K562 (cell line): ENCODE measurements around the gene RND1. TPM values are rescaled to one million over a fixed set of nuclear protein-coding genes. Genes with fewer than 3 reads are reported as not detected.

Experiments
- CSDE1 ChIP-seq, 2 experiments: fragments of 450-650 bp; IDR thresholded peaks; 2 replicates each; pipeline ENCODE4 v1.6.1; 2016; ENCODE audit warnings: mild to moderate bottlenecking in 1 of 2
- JUN ChIP-seq, 2 experiments: sonication (generic) in 1 of 2; formaldehyde crosslinking in 1 of 2; IDR thresholded peaks; 2 replicates each; pipeline versions ENCODE4 v1.6.1 to v1.8.0; 2012 to 2022; ENCODE audit warnings: borderline replicate concordance in 2 of 2, mild to moderate bottlenecking in 2 of 2, improper control_type of control experiment in 1 of 2, low read depth in 1 of 2, low read length in 1 of 2, missing genetic modification reagents in 1 of 2
- LARP7 ChIP-seq: fragments of 450-650 bp; IDR thresholded peaks from 2 replicates; pipeline ENCODE4 v1.6.1; 2016
- MYNN ChIP-seq, 2 experiments: sonication (generic); formaldehyde crosslinking in 1 of 2; IDR thresholded peaks; 2 replicates each; pipeline versions ENCODE4 v1.5.0 to v1.6.1; 2016 to 2020; ENCODE audit warnings: antibody characterized with exemption in 1 of 2, missing genetic modification reagents in 1 of 2
- NFE2L1 ChIP-seq: fragments of 450-650 bp; IDR thresholded peaks from 2 replicates; pipeline ENCODE4 v1.6.1; 2016; ENCODE audit warnings: missing genetic modification characterization, low read depth, mild to moderate bottlenecking, missing compliant biosample characterization, moderate library complexity, borderline replicate concordance
- RBM22 ChIP-seq: fragments of 200-400 bp; formaldehyde crosslinking; IDR thresholded peaks from 2 replicates; pipeline ENCODE4 v1.6.1; 2018; ENCODE audit warnings: low read length, low read depth; ENCODE audit not compliant: poor library complexity, severe bottlenecking
- TAL1 ChIP-seq: fragments of 450-650 bp; IDR thresholded peaks from 2 replicates; pipeline ENCODE4 v1.6.1; 2016; ENCODE audit warnings: mild to moderate bottlenecking
- TCF3 ChIP-seq: sonication (generic); formaldehyde crosslinking; IDR thresholded peaks from 2 replicates; pipeline ENCODE4 v1.4.0; 2020; ENCODE audit warnings: mild to moderate bottlenecking, missing genetic modification reagents
- TCF7 ChIP-seq: sonication (generic); IDR thresholded peaks from 2 replicates; pipeline ENCODE4 v1.6.1; 2016; ENCODE audit warnings: antibody characterized with exemption, borderline replicate concordance
- ZC3H11A ChIP-seq: IDR thresholded peaks from 2 replicates; pipeline ENCODE4 v1.6.1; 2012; ENCODE audit warnings: low read depth, low read length, improper control_type of control experiment
- ZNF696 ChIP-seq: fragments of 250-450 bp; sonication (Bioruptor Pico); conservative IDR thresholded peaks from 2 replicates; pipeline ENCODE4 v1.4.0; 2020; ENCODE audit warnings: mild to moderate bottlenecking, moderate library complexity
- polyA plus RNA-seq, 8 experiments: library from polyadenylated mRNA; depleted of rRNA in 4 of 8; stranded (reverse) in 5 of 8; unstranded in 3 of 8; fragments of >200 nt; fragmentation: Nextera tagmentation in 2 of 8; fragmentation: Illumina TruSeq in 1 of 8; extraction: Ambion mirVana in 2 of 8; extraction: Trizol in 1 of 8; gene quantifications; 2 replicates each; pipeline versions ENCODE4 v1.2.1 to v1.2.3, GENCODE V29; 2011 to 2014; ENCODE audit warnings: inconsistent platforms in 1 of 8, missing spikeins in 1 of 8
- total RNA-seq, 7 experiments: library from RNA; depleted of rRNA in 6 of 7; stranded (reverse); fragments of >200 nt in 6 of 7; fragmentation: Illumina TruSeq in 2 of 7; extraction: Trizol in 2 of 7; gene quantifications; 2 replicates each; pipeline versions ENCODE4 v1.2.1 to v1.2.3, GENCODE V29; 2011 to 2021; ENCODE audit warnings: low replicate concordance in 1 of 7
- TF ChIP-seq, protein P1 (sequence below): fragments of 250-450 bp; sonication (Bioruptor Pico); IDR thresholded peaks from 2 replicates; pipeline ENCODE4 v1.5.0; 2021
- TF ChIP-seq, protein P2 (sequence below): fragments of 250-450 bp; sonication (Bioruptor Pico); IDR thresholded peaks from 2 replicates; pipeline ENCODE4 v1.8.0; 2021; ENCODE audit warnings: borderline replicate concordance, mild to moderate bottlenecking, moderate library complexity; ENCODE audit not compliant: poor library complexity, severe bottlenecking
- TF ChIP-seq, protein P3 (sequence below): fragments of 450-650 bp; conservative IDR thresholded peaks from 2 replicates; pipeline ENCODE4 v1.6.1; 2016; ENCODE audit warnings: missing genetic modification characterization, low read depth, mild to moderate bottlenecking, missing compliant biosample characterization, moderate library complexity
- TF ChIP-seq, protein P4 (sequence below): IDR thresholded peaks from 2 replicates; pipeline ENCODE4 v1.6.1; 2011; ENCODE audit warnings: borderline replicate concordance, low read depth, mild to moderate bottlenecking, moderate library complexity, low read length; ENCODE audit not compliant: insufficient read depth, poor library complexity, severe bottlenecking

Gene RND1
- total and polyA plus RNA-seq, 9 of the 15 experiments (the other 6 are each of a cell fraction or from before 2014, with no cell fraction given) = 0.18 to 0.78 (median 0.58) TPM; not detected in 2

DNA sequence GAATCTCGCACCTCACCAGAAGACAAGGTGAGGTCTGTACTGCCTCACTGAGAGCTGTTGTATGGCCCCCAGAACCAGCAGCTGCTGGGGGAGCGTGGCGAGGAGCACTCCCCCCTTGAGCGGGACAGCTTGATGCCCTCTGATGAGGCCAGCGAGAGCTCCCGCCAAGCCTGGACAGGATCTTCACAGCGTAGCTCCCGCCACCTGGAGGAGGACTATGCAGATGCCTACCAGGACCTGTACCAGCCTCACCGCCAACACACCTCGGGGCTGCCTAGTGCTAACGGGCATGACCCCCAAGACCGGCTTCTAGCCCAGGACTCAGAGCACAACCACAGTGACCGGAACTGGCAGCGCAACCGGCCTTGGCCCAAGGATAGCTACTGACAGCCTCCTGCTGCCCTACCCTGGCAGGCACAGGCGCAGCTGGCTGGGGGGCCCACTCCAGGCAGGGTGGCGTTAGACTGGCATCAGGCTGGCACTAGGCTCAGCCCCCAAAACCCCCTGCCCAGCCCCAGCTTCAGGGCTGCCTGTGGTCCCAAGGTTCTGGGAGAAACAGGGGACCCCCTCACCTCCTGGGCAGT lies 38.1 kb downstream of the RND1 start (continued):
- TF ChIP-seq JUN (IDR thresholded peaks at IDR 0.05; ENCODE audit: borderline replicate concordance, low read depth, low read length) = no peak
- TF ChIP-seq JUN (CRISPR knock-in tag; IDR thresholded peaks at IDR 0.05; ENCODE audit: borderline replicate concordance) = no peak
- TF ChIP-seq, protein P1, sequence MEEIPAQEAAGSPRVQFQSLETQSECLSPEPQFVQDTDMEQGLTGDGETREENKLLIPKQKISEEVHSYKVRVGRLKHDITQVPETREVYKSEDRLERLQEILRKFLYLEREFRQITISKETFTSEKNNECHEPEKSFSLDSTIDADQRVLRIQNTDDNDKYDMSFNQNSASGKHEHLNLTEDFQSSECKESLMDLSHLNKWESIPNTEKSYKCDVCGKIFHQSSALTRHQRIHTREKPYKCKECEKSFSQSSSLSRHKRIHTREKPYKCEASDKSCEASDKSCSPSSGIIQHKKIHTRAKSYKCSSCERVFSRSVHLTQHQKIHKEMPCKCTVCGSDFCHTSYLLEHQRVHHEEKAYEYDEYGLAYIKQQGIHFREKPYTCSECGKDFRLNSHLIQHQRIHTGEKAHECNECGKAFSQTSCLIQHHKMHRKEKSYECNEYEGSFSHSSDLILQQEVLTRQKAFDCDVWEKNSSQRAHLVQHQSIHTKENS = no peak
- no peak for TF ChIP-seq CSDE1 (IDR thresholded peaks at IDR 0.05)
- no peak for TF ChIP-seq TAL1
- no peak for TF ChIP-seq TCF3 (CRISPR knock-in tag)
- TF ChIP-seq NFE2L1 (tag) = no peak
- TF ChIP-seq, protein P2, sequence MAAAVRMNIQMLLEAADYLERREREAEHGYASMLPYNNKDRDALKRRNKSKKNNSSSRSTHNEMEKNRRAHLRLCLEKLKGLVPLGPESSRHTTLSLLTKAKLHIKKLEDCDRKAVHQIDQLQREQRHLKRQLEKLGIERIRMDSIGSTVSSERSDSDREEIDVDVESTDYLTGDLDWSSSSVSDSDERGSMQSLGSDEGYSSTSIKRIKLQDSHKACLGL = no peak
- TF ChIP-seq MYNN (IDR thresholded peaks at IDR 0.05) = no peak
- no peak for TF ChIP-seq MYNN (CRISPR knock-in tag; IDR thresholded peaks at IDR 0.05)
- TF ChIP-seq ZNF696 = no peak
- no peak for TF ChIP-seq ZC3H11A
- TF ChIP-seq RBM22 = peak; percentile 53
- no peak for TF ChIP-seq TCF7
- TF ChIP-seq, protein P3, sequence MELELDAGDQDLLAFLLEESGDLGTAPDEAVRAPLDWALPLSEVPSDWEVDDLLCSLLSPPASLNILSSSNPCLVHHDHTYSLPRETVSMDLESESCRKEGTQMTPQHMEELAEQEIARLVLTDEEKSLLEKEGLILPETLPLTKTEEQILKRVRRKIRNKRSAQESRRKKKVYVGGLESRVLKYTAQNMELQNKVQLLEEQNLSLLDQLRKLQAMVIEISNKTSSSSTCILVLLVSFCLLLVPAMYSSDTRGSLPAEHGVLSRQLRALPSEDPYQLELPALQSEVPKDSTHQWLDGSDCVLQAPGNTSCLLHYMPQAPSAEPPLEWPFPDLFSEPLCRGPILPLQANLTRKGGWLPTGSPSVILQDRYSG = no peak
- TF ChIP-seq, protein P4, sequence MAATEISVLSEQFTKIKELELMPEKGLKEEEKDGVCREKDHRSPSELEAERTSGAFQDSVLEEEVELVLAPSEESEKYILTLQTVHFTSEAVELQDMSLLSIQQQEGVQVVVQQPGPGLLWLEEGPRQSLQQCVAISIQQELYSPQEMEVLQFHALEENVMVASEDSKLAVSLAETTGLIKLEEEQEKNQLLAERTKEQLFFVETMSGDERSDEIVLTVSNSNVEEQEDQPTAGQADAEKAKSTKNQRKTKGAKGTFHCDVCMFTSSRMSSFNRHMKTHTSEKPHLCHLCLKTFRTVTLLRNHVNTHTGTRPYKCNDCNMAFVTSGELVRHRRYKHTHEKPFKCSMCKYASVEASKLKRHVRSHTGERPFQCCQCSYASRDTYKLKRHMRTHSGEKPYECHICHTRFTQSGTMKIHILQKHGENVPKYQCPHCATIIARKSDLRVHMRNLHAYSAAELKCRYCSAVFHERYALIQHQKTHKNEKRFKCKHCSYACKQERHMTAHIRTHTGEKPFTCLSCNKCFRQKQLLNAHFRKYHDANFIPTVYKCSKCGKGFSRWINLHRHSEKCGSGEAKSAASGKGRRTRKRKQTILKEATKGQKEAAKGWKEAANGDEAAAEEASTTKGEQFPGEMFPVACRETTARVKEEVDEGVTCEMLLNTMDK = no peak
- TF ChIP-seq LARP7 = no peak
